ENCODE measurements around the gene PBX3.

PBX3 gene

GRCh38 chr9:126000256-126000655 lies 253.1 kb downstream of the PBX3 start:
- DNase-seq (ENCODE audit: low spot score) = no peak
- no peak for TF ChIP-seq CTCF (IDR thresholded peaks at IDR 0.05; ENCODE audit: extremely low read depth, missing control alignments)

- TF ChIP-seq CTCF (IDR thresholded peaks at IDR 0.05; ENCODE audit: extremely low read depth, missing control alignments) = no peak
- DNase-seq (ENCODE audit: low spot score) = no peak
Observed at GRCh38 chr9:126000731-126001580, 253.8 kb downstream of the PBX3 start.

GRCh38 chr9:126001581-126002225 lies 254.5 kb downstream of the PBX3 start:
- TF ChIP-seq CTCF (IDR thresholded peaks at IDR 0.05; ENCODE audit: extremely low read depth, missing control alignments) = no peak
- no peak for DNase-seq (ENCODE audit: low spot score)

GRCh38 chr9:126002476-126003350 lies 255.5 kb downstream of the PBX3 start:
- no peak for TF ChIP-seq CTCF (IDR thresholded peaks at IDR 0.05; ENCODE audit: extremely low read depth, missing control alignments)
- no peak for DNase-seq (ENCODE audit: low spot score)

- no peak for TF ChIP-seq CTCF (IDR thresholded peaks at IDR 0.05; ENCODE audit: extremely low read depth, missing control alignments)
- no peak for DNase-seq (ENCODE audit: low spot score)
Observed at GRCh38 chr9:126009047-126009446, 261.9 kb downstream of the PBX3 start.

GRCh38 chr9:126014726-126015125 lies 267.6 kb downstream of the PBX3 start:
- no peak for TF ChIP-seq CTCF (IDR thresholded peaks at IDR 0.05; ENCODE audit: extremely low read depth, missing control alignments)
- DNase-seq (ENCODE audit: low spot score) = no peak

Measured in GM20000 (cell line).